ENCODE results near the gene GPR35.

DNA sequence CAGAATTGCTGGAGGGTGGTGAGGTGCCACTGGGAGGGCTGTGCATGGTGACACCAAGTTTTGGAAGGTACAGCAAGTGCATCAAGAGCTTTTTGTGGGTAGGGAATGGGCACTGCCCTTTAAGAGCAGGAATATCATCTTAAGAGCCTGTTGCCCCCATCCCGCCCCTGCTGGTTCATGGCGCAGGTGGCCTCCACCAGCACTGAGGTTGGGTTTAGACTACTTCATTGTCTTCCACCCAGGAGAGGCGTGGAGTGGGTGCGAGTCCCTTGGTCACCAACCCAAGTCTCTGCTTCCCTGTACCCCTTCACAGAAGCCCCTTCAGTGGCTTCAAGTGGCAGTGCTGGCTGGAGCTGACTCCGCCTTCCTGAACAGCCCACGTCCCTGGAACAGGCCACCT, 49.2 kb upstream of the GPR35 start:
- TF ChIP-seq, protein P1, sequence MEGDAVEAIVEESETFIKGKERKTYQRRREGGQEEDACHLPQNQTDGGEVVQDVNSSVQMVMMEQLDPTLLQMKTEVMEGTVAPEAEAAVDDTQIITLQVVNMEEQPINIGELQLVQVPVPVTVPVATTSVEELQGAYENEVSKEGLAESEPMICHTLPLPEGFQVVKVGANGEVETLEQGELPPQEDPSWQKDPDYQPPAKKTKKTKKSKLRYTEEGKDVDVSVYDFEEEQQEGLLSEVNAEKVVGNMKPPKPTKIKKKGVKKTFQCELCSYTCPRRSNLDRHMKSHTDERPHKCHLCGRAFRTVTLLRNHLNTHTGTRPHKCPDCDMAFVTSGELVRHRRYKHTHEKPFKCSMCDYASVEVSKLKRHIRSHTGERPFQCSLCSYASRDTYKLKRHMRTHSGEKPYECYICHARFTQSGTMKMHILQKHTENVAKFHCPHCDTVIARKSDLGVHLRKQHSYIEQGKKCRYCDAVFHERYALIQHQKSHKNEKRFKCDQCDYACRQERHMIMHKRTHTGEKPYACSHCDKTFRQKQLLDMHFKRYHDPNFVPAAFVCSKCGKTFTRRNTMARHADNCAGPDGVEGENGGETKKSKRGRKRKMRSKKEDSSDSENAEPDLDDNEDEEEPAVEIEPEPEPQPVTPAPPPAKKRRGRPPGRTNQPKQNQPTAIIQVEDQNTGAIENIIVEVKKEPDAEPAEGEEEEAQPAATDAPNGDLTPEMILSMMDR (IDR thresholded peaks at IDR 0.05) = no peak
- no peak for TF ChIP-seq POLR2A (IDR thresholded peaks at IDR 0.05)

Measured in heart left ventricle (tissue), 13 donors.